Endothelial cell of umbilical vein (primary cell): Measurements from ENCODE around the gene YEATS4. TPM values are rescaled to one million over a fixed set of nuclear protein-coding genes. Genes with fewer than 3 reads are reported as not detected.

Experiments
- BruUV-seq: library from RNA; stranded (reverse); fragments of 400-500 nt; replicated peaks from 2 replicates; lab custom pipeline; 2021; lab: Mats Ljungman, UMichigan
- CTCF ChIA-PET: fragments of 300-600, 350-600 bp; sonication (Branson Sonifier 250); formaldehyde crosslinking; loops from one replicate; lab custom pipeline; 2021; ENCODE audit warnings: antibody characterized with exemption, inconsistent platforms; lab: Charles Lee
- POLR2A ChIA-PET: fragments of 300-600, 350-600 bp; sonication (Branson Sonifier 250); formaldehyde crosslinking; loops from one replicate; lab custom pipeline; 2021; ENCODE audit warnings: antibody characterized with exemption, inconsistent platforms; lab: Charles Lee
- DNase-seq: peaks from one replicate; pipeline ENCODE4 v3.0.0-alpha.2; 2011; ENCODE audit warnings: low read depth, low spot score
- FAIRE-seq: peaks from 2 replicates; lab custom pipeline; 2011; peaks lifted over from hg19 to GRCh38; lab: Jason Lieb, UNC
- H2AFZ ChIP-seq: 2 replicates; pipeline ENCODE4 v1.6.0; 2012; ENCODE audit warnings: low read depth, low read length, control low read depth, inconsistent platforms
- H3K27ac ChIP-seq: 2 replicates; pipeline ENCODE4 v1.5.1; 2011; ENCODE audit warnings: low read depth, mild to moderate bottlenecking, control low read depth, low read length, moderate library complexity; ENCODE audit not compliant: insufficient read depth
- H3K27me3 ChIP-seq, 2 experiments: 2 replicates each; pipeline versions ENCODE4 v1.6.0 to v1.6.1; 2011; ENCODE audit warnings: low read length in 2 of 2, mixed read lengths in 1 of 2; ENCODE audit not compliant: control insufficient read depth in 2 of 2, insufficient read depth in 2 of 2
- H3K36me3 ChIP-seq, 2 experiments: 2 replicates in 1 of 2; 3 replicates in 1 of 2; pipeline ENCODE4 v1.5.1; 2011; ENCODE audit warnings: low read length in 2 of 2, mild to moderate bottlenecking in 1 of 2, moderate library complexity in 1 of 2; ENCODE audit not compliant: control insufficient read depth in 2 of 2, insufficient read depth in 2 of 2; ENCODE audit errors: extremely low read depth in 1 of 2
- H3K4me1 ChIP-seq: 3 replicates; pipeline ENCODE4 v1.5.1; 2011; ENCODE audit warnings: mild to moderate bottlenecking, low read length; ENCODE audit not compliant: control insufficient read depth, insufficient read depth; ENCODE audit errors: extremely low read depth
- H3K4me2 ChIP-seq: 2 replicates; pipeline ENCODE4 v1.6.1; 2011; ENCODE audit warnings: low read length, control low read depth, mixed read lengths; ENCODE audit not compliant: insufficient read depth
- H3K4me3 ChIP-seq, 3 experiments: fragments of 200-600 bp in 1 of 3; sonication (generic), shearing (Covaris generic) in 1 of 3; replicated peaks in 1 of 3; 2 replicates each; pipeline ENCODE4 v1.5.1; 2011 to 2016; ENCODE audit warnings: control low read depth in 3 of 3, low read length in 3 of 3, mild to moderate bottlenecking in 2 of 3, inconsistent platforms in 1 of 3, low read depth in 1 of 3, moderate library complexity in 1 of 3; ENCODE audit not compliant: insufficient read depth in 1 of 3
- H3K79me2 ChIP-seq: 2 replicates; pipeline ENCODE4 v1.6.0; 2012; ENCODE audit warnings: low read length, inconsistent platforms; ENCODE audit not compliant: control insufficient read depth, insufficient read depth
- H3K9ac ChIP-seq: replicated peaks from 2 replicates; pipeline ENCODE3; 2011; ENCODE audit warnings: low read length, control low read depth; ENCODE audit not compliant: insufficient read depth; ENCODE audit errors: extremely low read depth
- H3K9me1 ChIP-seq: replicated peaks from 3 replicates; pipeline ENCODE4 v1.6.0; 2011; ENCODE audit warnings: mild to moderate bottlenecking, low read length; ENCODE audit not compliant: control insufficient read depth, insufficient read depth; ENCODE audit errors: extremely low read depth
- H3K9me3 ChIP-seq: replicated peaks from 2 replicates; pipeline ENCODE4 v1.5.1; 2012; ENCODE audit warnings: low read length, inconsistent platforms; ENCODE audit not compliant: control insufficient read depth, insufficient read depth
- H4K20me1 ChIP-seq: replicated peaks from 2 replicates; pipeline ENCODE3; 2011; ENCODE audit warnings: mild to moderate bottlenecking, low read length; ENCODE audit not compliant: control insufficient read depth, insufficient read depth; ENCODE audit errors: extremely low read depth
- CTCF ChIP-seq, 2 donors: IDR thresholded peaks; 1 replicate in 1 of 2; 2 replicates in 1 of 2; pipeline ENCODE4 v1.5.1; 2011; ENCODE audit warnings: low read length in 2 of 2, mild to moderate bottlenecking in 2 of 2, moderate library complexity in 2 of 2, control low read depth in 1 of 2, inconsistent platforms in 1 of 2, low read depth in 1 of 2; ENCODE audit not compliant: insufficient read depth in 1 of 2; ENCODE audit errors: extremely low read depth in 1 of 2
- EZH2 ChIP-seq: IDR thresholded peaks from 2 replicates; pipeline ENCODE4 v1.6.1; 2012; ENCODE audit warnings: borderline replicate concordance, low read depth, mild to moderate bottlenecking, moderate library complexity, low read length, inconsistent platforms; ENCODE audit not compliant: severe bottlenecking
- FOS ChIP-seq: IDR thresholded peaks from 2 replicates; pipeline ENCODE4 v1.6.1; 2011; ENCODE audit warnings: mild to moderate bottlenecking, low read length, moderate library complexity, borderline replicate concordance; ENCODE audit not compliant: insufficient read depth
- GATA2 ChIP-seq: IDR thresholded peaks from 2 replicates; pipeline ENCODE4 v1.7.0; 2011; ENCODE audit warnings: low read depth, mild to moderate bottlenecking, moderate library complexity, mixed read lengths, low read length; ENCODE audit not compliant: insufficient read length, insufficient read depth
- JUN ChIP-seq: IDR thresholded peaks from 2 replicates; pipeline ENCODE4 v1.6.1; 2011; ENCODE audit warnings: borderline replicate concordance, low read depth; ENCODE audit not compliant: insufficient read length, insufficient read depth
- MAX ChIP-seq: IDR thresholded peaks from 2 replicates; pipeline ENCODE4 v1.6.1; 2011; ENCODE audit not compliant: insufficient read depth, insufficient read length
- MYC ChIP-seq: IDR thresholded peaks from one replicate; pipeline ENCODE4 v1.6.1; 2011; ENCODE audit warnings: mild to moderate bottlenecking, low read depth, low read length
- POLR2A ChIP-seq: IDR thresholded peaks from 2 replicates; pipeline ENCODE4 v1.6.1; 2012; ENCODE audit warnings: low read depth, mild to moderate bottlenecking, control low read depth, low read length
- POLR2AphosphoS5 ChIP-seq: IDR thresholded peaks from 2 replicates; pipeline ENCODE4 v1.6.1; 2012; ENCODE audit warnings: low read depth, mild to moderate bottlenecking, control low read depth, low read length, moderate library complexity; ENCODE audit not compliant: insufficient read depth
- dilution Hi-C: fragments of 300-500 bp; cut with MboI; formaldehyde crosslinking; loops from one replicate; pipeline ENCODE4 v1.15.0; 2019; ENCODE audit warnings: low sequenced_read_pairs; ENCODE audit not compliant: extremely low pct_ligation_motif_present
- intact Hi-C: fragments of 100-400 bp; cut with micrococcal nuclease; formaldehyde crosslinking; loops from one replicate; pipeline ENCODE4 v1.10.0; 2022
- polyA plus RNA-seq, 4 experiments: library from polyadenylated mRNA; depleted of rRNA in 3 of 4; stranded (reverse) in 3 of 4; unstranded in 1 of 4; fragments of >200 nt; gene quantifications; 2 replicates each; pipeline versions ENCODE4 v1.2.1 to v1.2.3, GENCODE V29; 2011 to 2012; ENCODE audit warnings: missing spikeins in 1 of 4
- total RNA-seq: library from RNA; stranded (reverse); gene quantifications from 2 replicates; pipeline ENCODE4 v1.2.3, GENCODE V29; 2021

Gene YEATS4
- total and polyA plus RNA-seq, 2 donors (not counting 3 experiments of a cell fraction or from before 2014, with no cell fraction given) = 13.6 to 16.7 TPM

GRCh38 chr12:69342421-69342820 lies 17.1 kb upstream of the YEATS4 start:
- no peak for TF ChIP-seq EZH2
- TF ChIP-seq POLR2AphosphoS5 = no peak
- no peak for TF ChIP-seq POLR2A
- TF ChIP-seq CTCF (IDR thresholded peaks at IDR 0.05; ENCODE audit: extremely low read depth in 1 of 2, insufficient read depth in 1 of 2, low read depth in 1 of 2, low read length in 2 of 2) = no peak
- TF ChIP-seq MAX = no peak
- no peak for TF ChIP-seq GATA2
- TF ChIP-seq MYC = no peak
- TF ChIP-seq JUN = no peak
- no peak for TF ChIP-seq FOS
- no TSS peak for BruUV-seq
- Histone ChIP-seq H3K27me3 (peaks cover 12 to 22% of the 10 kb centered on the region in 2 experiments), H3K9me1 (no peaks in the 10 kb centered on the region), H3K4me1 (no peaks in the 10 kb centered on the region), H3K9me3 (no peaks in the 10 kb centered on the region), H3K4me2 (no peak overlapping the region), H3K79me2 (no peaks in the 10 kb centered on the region), H3K9ac (no peak overlapping the region), H3K4me3 (no peak overlapping the region), H3K36me3 (no peaks in the 10 kb centered on the region), H3K27ac (no peak overlapping the region), H4K20me1 (no peaks in the 10 kb centered on the region), H2AFZ (no peak overlapping the region)
- dilution Hi-C loops (no loop called here), intact Hi-C loops (no loop called here)
- CTCF ChIA-PET = interaction anchor here (1.1 to 1.5 kb wide), 2 partner anchors 15 to 297 kb away, joined by 3 to 5 read pairs; no protein-coding TSS in a partner anchor
- POLR2A ChIA-PET = no interaction called here
- FAIRE-seq = no peak
- no peak for DNase-seq
